GM18861 (cell line): ENCODE results near the gene CDK3.
"Not testable (repeated sequence)": the region's sequence is repeated elsewhere in the genome, so short reads cannot be mapped to it uniquely, and the experiment has no call there.

Experiments used
- ATAC-seq: cut with Tn5 transposase; IDR thresholded peaks from one replicate; pipeline ENCODE4 v1.9.1; 2021; ENCODE audit not compliant: unreplicated experiment

CDK3 gene

GRCh38 chr17:76036497-76037261, 36.0 kb downstream of the CDK3 start:
- ATAC-seq, result no peak

- no peak for ATAC-seq
Observed at GRCh38 chr17:76038050-76038449, 37.4 kb downstream of the CDK3 start.

- no peak for ATAC-seq
Observed at GRCh38 chr17:76039121-76039520, 38.5 kb downstream of the CDK3 start.

GRCh38 chr17:76040376-76040775, 39.7 kb downstream of the CDK3 start:
- no peak for ATAC-seq

GRCh38 chr17:76042868-76043267, 42.2 kb downstream of the CDK3 start:
- not testable (repeated sequence) for ATAC-seq

GRCh38 chr17:76044475-76045007, 43.9 kb downstream of the CDK3 start:
- ATAC-seq, result not testable (repeated sequence)

- no peak for ATAC-seq
Observed at GRCh38 chr17:76046064-76046463, 45.4 kb downstream of the CDK3 start.

- no peak for ATAC-seq
Observed at GRCh38 chr17:76048025-76048605, 47.5 kb downstream of the CDK3 start.

GRCh38 chr17:76048711-76049110, 48.1 kb downstream of the CDK3 start:
- no peak for ATAC-seq

GRCh38 chr17:76049239-76049638, 48.6 kb downstream of the CDK3 start:
- no peak for ATAC-seq

- no peak for ATAC-seq
Observed at GRCh38 chr17:76049836-76050537, 49.3 kb downstream of the CDK3 start.

- ATAC-seq, result no peak
Observed at GRCh38 chr17:76050538-76051467, 50.1 kb downstream of the CDK3 start.

GRCh38 chr17:76051561-76051960, 50.9 kb downstream of the CDK3 start:
- no peak for ATAC-seq

- ATAC-seq, result no peak
Observed at GRCh38 chr17:76053246-76054111, 52.8 kb downstream of the CDK3 start.

GRCh38 chr17:76054112-76054476, 53.4 kb downstream of the CDK3 start:
- ATAC-seq, result no peak
